GM23248 (cell line): ENCODE measurements around the gene SMARCD1. TPM values are rescaled to one million over a fixed set of nuclear protein-coding genes. Genes with fewer than 3 reads are reported as not detected.

ENCODE experiments used
- DNase-seq: peaks from one replicate; pipeline ENCODE4 v3.0.0-alpha.2; 2015
- H2AFZ ChIP-seq: fragments of 200-600 bp; sonication (generic); 2 replicates; pipeline ENCODE4 v1.6.1; 2016; ENCODE audit warnings: antibody characterized with exemption
- H3F3A ChIP-seq: fragments of 200-600 bp; sonication (generic); 2 replicates; pipeline ENCODE4 v1.6.1; 2016; ENCODE audit warnings: mild to moderate bottlenecking, antibody characterized with exemption, mixed run types; ENCODE audit not compliant: insufficient read depth
- H3K27ac ChIP-seq: fragments of 200-600 bp; sonication (generic); 2 replicates; pipeline ENCODE4 v1.5.1; 2016; ENCODE audit warnings: mild to moderate bottlenecking
- H3K27me3 ChIP-seq: fragments of 200-600 bp; sonication (generic); replicated peaks from 2 replicates; pipeline ENCODE4 v1.6.1; 2016; ENCODE audit warnings: mild to moderate bottlenecking; ENCODE audit not compliant: insufficient read depth
- H3K36me3 ChIP-seq: fragments of 200-600 bp; sonication (generic); 2 replicates; pipeline ENCODE4 v1.6.1; 2016; ENCODE audit warnings: low read depth, mild to moderate bottlenecking
- H3K4me1 ChIP-seq: fragments of 200-600 bp; sonication (generic); 2 replicates; pipeline ENCODE4 v1.6.1; 2016; ENCODE audit warnings: mild to moderate bottlenecking; ENCODE audit not compliant: insufficient read depth
- H3K4me2 ChIP-seq: fragments of 200-600 bp; sonication (generic); one replicate; pipeline ENCODE4 v1.6.1; 2016; ENCODE audit warnings: mild to moderate bottlenecking; ENCODE audit not compliant: unreplicated experiment
- H3K4me3 ChIP-seq: fragments of 200-600 bp; sonication (generic); 2 replicates; pipeline ENCODE4 v1.5.1; 2016; ENCODE audit warnings: mild to moderate bottlenecking
- H3K79me2 ChIP-seq: fragments of 200-600 bp; sonication (generic); 2 replicates; pipeline ENCODE4 v1.6.1; 2016; ENCODE audit warnings: mild to moderate bottlenecking; ENCODE audit not compliant: insufficient read depth
- H3K9ac ChIP-seq: fragments of 200-600 bp; sonication (generic); 2 replicates; pipeline ENCODE4 v1.6.1; 2016; ENCODE audit warnings: mild to moderate bottlenecking
- H3K9me2 ChIP-seq: fragments of 200-600 bp; sonication (generic); 2 replicates; pipeline ENCODE4 v1.6.1; 2016; ENCODE audit warnings: mixed run types, mild to moderate bottlenecking, moderate library complexity; ENCODE audit not compliant: insufficient read depth
- H3K9me3 ChIP-seq: fragments of 200-600 bp; sonication (generic); one replicate; pipeline ENCODE4 v1.6.1; 2017; ENCODE audit warnings: low read depth
- H4K20me1 ChIP-seq: fragments of 200-600 bp; sonication (generic); 2 replicates; pipeline ENCODE4 v1.6.0; 2016; ENCODE audit not compliant: insufficient read depth
- EZH2 ChIP-seq: fragments of 200-600 bp; sonication (generic); IDR thresholded peaks from 2 replicates; pipeline ENCODE4 v1.6.1; 2018; ENCODE audit warnings: antibody characterized with exemption, mild to moderate bottlenecking; ENCODE audit not compliant: insufficient read depth, poor library complexity, severe bottlenecking
- EZH2phosphoT487 ChIP-seq: fragments of 200-600 bp; sonication (generic); IDR thresholded peaks from 2 replicates; pipeline ENCODE4 v1.6.1; 2018; ENCODE audit warnings: antibody characterized with exemption, moderate library complexity, mild to moderate bottlenecking, low read depth; ENCODE audit not compliant: insufficient read depth
- WGBS, 2 experiments: methylation state at CpG; one replicate each; pipeline ENCODE4 v1.1.6; 2015 to 2017; ENCODE audit warnings: low lambda C conversion rate in 2 of 2, low coverage in 1 of 2; ENCODE audit errors: missing lambda C conversion rate in 2 of 2; 5-methylcytosine and 5-hydroxymethylcytosine counted together
- in situ Hi-C: fragments of 300-500 bp; cut with MboI; formaldehyde crosslinking; loops from 2 replicates; pipeline ENCODE4 v1.15.0; 2020
- polyA plus RNA-seq: library from polyadenylated mRNA; unstranded; fragments of >200 nt; fragmentation: Nextera tagmentation; extraction: Ambion mirVana; gene quantifications from 2 replicates; pipeline ENCODE4 v1.2.1, GENCODE V29; 2016
- total RNA-seq: library from RNA; depleted of rRNA; stranded (reverse); fragments of >200 nt; shearing (Covaris generic); gene quantifications from 2 replicates; pipeline ENCODE4 v1.2.3, GENCODE V29; 2014; rRNA removed

Gene SMARCD1
- total RNA-seq (41.9 and 48.3 TPM in 2 replicates), polyA plus RNA-seq (6.4 and 8.2 TPM in 2 replicates)

- in situ Hi-C loops, result no loop called here
Observed at GRCh38 chr12:50084775-50085614, at the start of gene SMARCD1. Gene SMARCD1 (plus strand): TSS chr12:50085342. CDS start chr12:50085370, 28 bp downstream.

GRCh38 chr12:50038336-50038735 lies 46.8 kb upstream of the SMARCD1 start:
- H3K9me2 ChIP-seq, result no peaks in the 10 kb centered on the region
- H3F3A ChIP-seq, result no peaks in the 10 kb centered on the region
- no peak overlapping the region for H3K4me3 ChIP-seq
- no peaks in the 10 kb centered on the region for H3K4me1 ChIP-seq
- H4K20me1 ChIP-seq, result no peaks in the 10 kb centered on the region
- H3K4me2 ChIP-seq, result no peak overlapping the region
- no peaks in the 10 kb centered on the region for H3K36me3 ChIP-seq
- 79 to 83% methylated on average over 4 of the region's 4 CpGs for WGBS, 2 experiments
- H3K27me3 ChIP-seq, result no peaks in the 10 kb centered on the region
- no peak overlapping the region for H3K9ac ChIP-seq
- in situ Hi-C loops, result no loop called here
- no peak overlapping the region for H2AFZ ChIP-seq
- H3K9me3 ChIP-seq, result no peaks in the 10 kb centered on the region
- TF ChIP-seq EZH2 (no peak), EZH2phosphoT487 (no peak)
- no peak for DNase-seq
- no peaks in the 10 kb centered on the region for H3K79me2 ChIP-seq
- no peak overlapping the region for H3K27ac ChIP-seq

More at GRCh38 chr12:50084775-50085614, at the start of gene SMARCD1:
- H3F3A ChIP-seq, result peaks cover 39% of the 10 kb centered on the region
- H4K20me1 ChIP-seq, result no peaks in the 10 kb centered on the region
- peak within 1 kb of the TSS; percentile 66 for H3K27ac ChIP-seq
- H3K9me2 ChIP-seq, result no peaks in the 10 kb centered on the region
- no peaks in the 10 kb centered on the region for H3K27me3 ChIP-seq
- peaks cover 13% of the 10 kb centered on the region for H3K36me3 ChIP-seq
- H3K4me3 ChIP-seq, result peak within 1 kb of the TSS; percentile 90
- peak within 1 kb of the TSS; percentile 98 for H3K4me2 ChIP-seq
- H3K4me1 ChIP-seq, result peaks cover 31% of the 10 kb centered on the region
- DNase-seq, result peak; percentile 91
- H3K79me2 ChIP-seq, result peaks cover 35% of the 10 kb centered on the region
- H2AFZ ChIP-seq, result peak within 1 kb of the TSS; percentile 93
- TF ChIP-seq EZH2phosphoT487, result no peak
- no peak for TF ChIP-seq EZH2
- WGBS, 2 experiments, result 1% methylated on average over 59 to 67 of the region's 69 CpGs
- peak within 1 kb of the TSS; percentile 88 for H3K9ac ChIP-seq
- H3K9me3 ChIP-seq, result no peaks in the 10 kb centered on the region

GRCh38 chr12:50039151-50039835 lies 45.8 kb upstream of the SMARCD1 start:
- Histone ChIP-seq H3K9me2 (no peaks in the 10 kb centered on the region), H4K20me1 (no peaks in the 10 kb centered on the region), H3K9me3 (no peaks in the 10 kb centered on the region), H3K4me1 (no peaks in the 10 kb centered on the region), H2AFZ (no peak overlapping the region), H3F3A (no peaks in the 10 kb centered on the region), H3K4me3 (no peak overlapping the region), H3K27ac (no peak overlapping the region), H3K79me2 (no peaks in the 10 kb centered on the region), H3K9ac (no peak overlapping the region), H3K36me3 (no peaks in the 10 kb centered on the region), H3K4me2 (no peak overlapping the region), H3K27me3 (no peaks in the 10 kb centered on the region)
- DNase-seq, result peak; percentile 75
- WGBS, 2 experiments, result 36 to 39% methylated on average over 9 of the region's 9 CpGs
- in situ Hi-C loops, result no loop called here
- TF ChIP-seq EZH2phosphoT487 (no peak), EZH2 (no peak)

GRCh38 chr12:50040657-50041056 lies 44.5 kb upstream of the SMARCD1 start:
- Histone ChIP-seq H3K9ac (no peak overlapping the region), H3K27ac (no peak overlapping the region), H3K79me2 (no peaks in the 10 kb centered on the region), H2AFZ (no peak overlapping the region), H3F3A (no peaks in the 10 kb centered on the region), H3K9me3 (no peaks in the 10 kb centered on the region), H3K36me3 (no peaks in the 10 kb centered on the region), H4K20me1 (no peaks in the 10 kb centered on the region), H3K4me1 (no peaks in the 10 kb centered on the region), H3K9me2 (no peaks in the 10 kb centered on the region), H3K27me3 (no peaks in the 10 kb centered on the region), H3K4me3 (no peak overlapping the region), H3K4me2 (no peak overlapping the region)
- in situ Hi-C loops, result no loop called here
- no peak for DNase-seq
- WGBS, 2 experiments, result 74 to 76% methylated on average over 3 to 4 of the region's 4 CpGs
- TF ChIP-seq EZH2phosphoT487 (no peak), EZH2 (no peak)
